ENCODE results near the gene AEBP1. TPM values are rescaled to one million over a fixed set of nuclear protein-coding genes. Genes with fewer than 3 reads are reported as not detected.

AEBP1 gene
- total RNA-seq, 2 experiments from 2014 or later = 0.30 to 0.38 TPM

DNA sequence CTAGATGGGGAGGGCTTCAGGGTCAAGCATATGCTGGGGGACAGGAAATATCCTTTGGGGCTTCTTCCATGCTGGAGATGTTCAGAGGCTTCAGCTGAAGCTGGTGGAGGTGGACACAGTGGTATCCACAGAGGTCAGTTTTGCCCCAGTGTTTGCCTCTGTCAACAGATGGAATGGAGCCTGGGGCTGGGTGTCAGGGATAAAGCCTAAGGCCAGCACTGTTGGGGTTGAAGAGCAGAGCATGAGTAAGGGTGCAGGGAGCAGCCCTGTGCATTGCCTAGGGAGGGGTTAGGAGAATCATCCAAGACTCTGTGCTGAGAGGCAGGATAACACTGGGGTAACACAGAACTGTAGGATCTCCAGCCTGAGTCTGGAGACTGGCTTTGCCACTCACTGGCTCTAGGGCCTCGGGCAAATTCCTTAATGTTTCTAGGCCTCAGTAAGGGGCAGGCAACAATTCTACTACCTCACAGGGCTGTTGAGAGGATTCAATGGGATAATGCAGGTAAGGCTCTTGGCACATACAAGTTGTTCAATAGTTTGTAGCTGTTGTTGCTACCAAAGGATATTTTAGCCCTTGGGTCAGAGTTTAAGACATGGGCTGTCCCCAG, 58.7 kb downstream of the AEBP1 start:
- POLR2A ChIA-PET = no interaction called here
- Mint-ChIP-seq H3K36me3 (ENCODE audit: low read depth) (no peaks in the 10 kb centered on the region), H3K27me3 (peaks cover 19% of the 10 kb centered on the region), H3K4me3 (no peak overlapping the region), H3K4me1 (peaks cover 6% of the 10 kb centered on the region), H3K27ac (no peak overlapping the region), H3K9me3 (no peaks in the 10 kb centered on the region)
- CTCF ChIA-PET = no interaction called here
- DNase-seq = no peak

GRCh38 chr7:44163591-44163990, 59.4 kb downstream of the AEBP1 start:
- DNase-seq = no peak
- no peak overlapping the region for H3K27ac Mint-ChIP-seq
- peaks cover 7% of the 10 kb centered on the region for H3K4me1 Mint-ChIP-seq
- no peaks in the 10 kb centered on the region for H3K9me3 Mint-ChIP-seq
- ChIA-PET CTCF (no interaction called here), POLR2A (no interaction called here)
- peaks cover 19% of the 10 kb centered on the region for H3K27me3 Mint-ChIP-seq
- no peaks in the 10 kb centered on the region for H3K36me3 Mint-ChIP-seq (ENCODE audit: low read depth)
- H3K4me3 Mint-ChIP-seq = no peak overlapping the region

Other genes with a start within 250 kb of the AEBP1 start
- gene MRPS24, start 234.8 kb upstream of the AEBP1 start, total RNA-seq = 10 to 100 TPM; 74.6 to 76.5 TPM
- 10 to 100 TPM; 19.8 to 20.1 TPM for gene URGCP, start 197.7 kb upstream of the AEBP1 start, total RNA-seq
- 1 to 10 TPM; 5.3 to 6.8 TPM for gene UBE2D4, start 177.9 kb upstream of the AEBP1 start, total RNA-seq
- not detected for gene SPDYE1, start 106.4 kb upstream of the AEBP1 start, total RNA-seq
- 100 to 1,000 TPM; 175 to 176 TPM for gene DBNL, start 59.6 kb upstream of the AEBP1 start, total RNA-seq
- gene PGAM2, start 38.8 kb upstream of the AEBP1 start, total RNA-seq = under 1 TPM in 1 of 2 experiments, not detected in 1; 0.43 TPM
- gene POLM, start 21.8 kb upstream of the AEBP1 start, total RNA-seq = 10 to 100 TPM; 29.4 to 30.7 TPM
- gene POLD2, start 19.2 kb downstream of the AEBP1 start, total RNA-seq = 10 to 100 TPM; 82.3 to 84.6 TPM
- gene MYL7, start 37.0 kb downstream of the AEBP1 start, total RNA-seq = not detected
- not detected for gene GCK, start 85.1 kb downstream of the AEBP1 start, total RNA-seq
- gene YKT6, start 96.6 kb downstream of the AEBP1 start, total RNA-seq = 10 to 100 TPM; 59.1 to 60.9 TPM
- under 1 TPM in 1 of 2 experiments, not detected in 1; 0.10 TPM for gene CAMK2B, start 221.2 kb downstream of the AEBP1 start, total RNA-seq

Measured in activated CD4-positive, alpha-beta memory T cell treated with anti-CD3 and anti-CD28 coated beads, Interleukin-2, amount 10 ng/mL, durations not matched to agents 7 days and 5 days (primary cell).